Measurements from ENCODE around the gene FBXO41.

GRCh38 chr2:73227086-73227485, 57.2 kb downstream of the FBXO41 start:
- no peak for TF ChIP-seq CTCF (IDR thresholded peaks at IDR 0.05)
- no peak for TF ChIP-seq POLR2A (IDR thresholded peaks at IDR 0.05)
